DMS114 treated with DMSO at 0.1 percent for 48 hours (cell line): ENCODE measurements around the gene SSX4B.
"Not testable (repeated sequence)": the region's sequence is repeated elsewhere in the genome, so short reads cannot be mapped to it uniquely, and the experiment has no call there.

Source experiments
- DNase-seq: peaks from one replicate; lab custom pipeline; 2025; ENCODE audit not compliant: unreplicated experiment; lab: John Stamatoyannopoulos, UW

SSX4B gene, protein sequence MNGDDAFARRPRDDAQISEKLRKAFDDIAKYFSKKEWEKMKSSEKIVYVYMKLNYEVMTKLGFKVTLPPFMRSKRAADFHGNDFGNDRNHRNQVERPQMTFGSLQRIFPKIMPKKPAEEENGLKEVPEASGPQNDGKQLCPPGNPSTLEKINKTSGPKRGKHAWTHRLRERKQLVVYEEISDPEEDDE

GRCh38 chrX:48411860-48412259 is at the start of gene SSX4B:
Gene SSX4B, minus strand, starts transcription at chrX:48411960. Its CDS starts 588 bp downstream, at chrX:48411372.
- DNase-seq, result not testable (repeated sequence)

DNA sequence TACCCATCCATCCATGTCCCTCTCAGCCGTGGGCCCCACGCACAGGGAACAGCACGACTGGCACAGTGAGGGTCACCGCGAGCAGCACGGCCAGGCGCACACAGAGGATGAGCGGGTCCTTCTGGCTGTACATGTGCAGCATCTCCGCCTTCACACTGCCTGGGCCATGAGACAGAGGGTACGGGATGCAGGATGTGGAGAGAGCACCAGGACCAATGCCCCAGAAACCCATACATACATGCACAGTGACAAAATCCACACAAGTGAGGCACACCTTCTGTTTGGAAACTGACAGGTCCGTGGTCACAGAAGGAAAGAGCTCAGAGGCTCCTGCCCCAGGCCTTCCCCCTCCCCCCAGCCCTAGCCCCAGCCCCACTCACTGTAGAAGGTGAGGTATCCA is 48.8 kb upstream of the SSX4B start:
- DNase-seq, result no peak

- no peak for DNase-seq
These were observed 48.3 kb upstream of the SSX4B start for GRCh38 chrX:48460031-48460430.

GRCh38 chrX:48459483-48459882 is 47.7 kb upstream of the SSX4B start:
- no peak for DNase-seq

GRCh38 chrX:48458711-48459110 is 47.0 kb upstream of the SSX4B start:
- no peak for DNase-seq

DNA sequence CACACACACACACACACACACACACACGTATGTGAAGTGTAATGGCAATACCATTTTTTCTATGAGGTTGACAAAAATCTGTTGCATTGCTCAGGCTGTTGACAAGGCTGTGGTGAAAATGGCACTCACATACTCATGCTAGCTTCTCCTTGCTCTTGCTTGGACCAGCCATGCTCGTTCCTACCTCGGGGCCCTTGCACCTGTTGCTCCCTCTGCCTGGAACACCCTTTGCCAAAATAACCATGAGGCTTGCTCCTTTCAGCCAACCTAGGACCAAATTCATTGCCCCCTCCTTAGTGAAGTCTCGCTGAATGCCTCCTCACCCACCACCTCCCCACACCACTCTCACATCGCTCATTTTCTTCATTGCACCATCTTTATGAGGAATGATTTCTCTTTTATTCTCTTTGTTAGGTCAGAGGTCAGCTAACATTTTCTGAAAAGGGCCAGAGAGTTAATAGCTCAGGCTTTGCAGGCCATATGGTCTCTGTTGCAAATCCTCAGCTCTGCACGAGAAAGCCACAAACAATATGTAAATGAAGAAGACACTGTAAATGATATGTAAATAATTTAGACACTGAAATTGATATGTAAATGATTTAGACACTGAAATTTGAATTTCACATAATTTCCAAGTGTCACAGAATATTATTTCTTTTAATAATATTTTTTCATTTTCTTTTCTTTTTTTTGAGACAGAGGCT is 45.0 kb upstream of the SSX4B start:
- DNase-seq, result no peak

- no peak for DNase-seq
These were observed 39.9 kb upstream of the SSX4B start for GRCh38 chrX:48451708-48452107.

- no peak for DNase-seq
These were observed 38.3 kb upstream of the SSX4B start for GRCh38 chrX:48450076-48450475.

DNA sequence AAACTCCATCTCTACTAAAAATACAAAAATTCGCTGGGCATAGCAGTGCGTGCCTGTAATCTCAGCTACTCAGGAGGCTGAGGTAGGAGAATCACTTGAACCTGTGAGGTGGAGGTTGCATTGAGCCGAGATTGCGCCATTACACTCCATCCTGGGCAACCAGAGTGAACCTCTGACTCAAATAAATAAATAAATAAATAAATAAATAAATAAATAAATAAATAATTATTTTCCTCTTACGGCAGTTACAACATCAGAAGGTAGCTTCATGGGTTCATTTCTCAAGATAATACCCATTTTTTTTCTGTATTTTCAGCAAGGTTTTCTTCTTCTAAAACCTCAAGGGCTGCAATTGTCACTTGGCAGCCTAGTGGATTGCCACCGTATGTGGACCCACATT is 35.4 kb upstream of the SSX4B start:
- DNase-seq, result not testable (repeated sequence)

DNA sequence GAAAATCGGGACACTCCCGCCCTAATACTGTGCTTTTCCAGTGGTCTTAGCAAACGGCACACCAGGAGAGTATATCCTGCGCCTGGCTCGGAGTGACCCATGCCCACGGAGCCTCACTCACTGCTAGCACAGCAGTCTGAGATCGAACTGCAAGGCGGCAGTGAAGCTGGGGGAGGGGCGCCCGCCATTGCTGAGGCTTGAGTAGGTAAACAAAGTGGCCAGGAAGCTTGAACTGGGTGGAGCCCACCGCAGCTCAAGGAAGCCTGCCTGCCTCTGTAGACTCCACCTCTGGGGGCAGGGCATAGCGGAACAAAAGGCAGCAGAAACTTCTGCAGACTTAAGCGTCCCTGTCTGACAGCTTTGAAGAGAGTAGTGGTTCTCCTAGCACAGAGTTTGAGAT is 22.0 kb upstream of the SSX4B start:
- DNase-seq, result not testable (repeated sequence)

DNA sequence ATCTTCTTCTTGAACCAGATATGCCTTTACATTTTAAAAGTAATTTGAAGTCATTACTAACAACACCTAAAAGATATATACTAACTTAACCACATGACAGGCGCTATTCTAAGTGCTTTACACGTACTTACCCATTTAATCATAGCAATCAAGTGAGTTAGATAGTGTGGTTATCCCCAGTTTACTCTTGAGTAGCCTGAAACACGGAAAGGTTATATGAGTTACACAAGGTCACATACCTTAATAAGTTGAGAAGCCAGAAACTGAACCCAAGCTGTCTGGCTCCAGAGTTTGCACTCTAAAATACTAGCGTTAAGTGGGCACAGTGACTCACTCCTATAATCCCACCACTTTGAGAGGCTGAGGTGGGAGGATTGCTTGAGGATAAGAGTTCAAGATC is 18.4 kb upstream of the SSX4B start:
- DNase-seq, result not testable (repeated sequence)

DNA sequence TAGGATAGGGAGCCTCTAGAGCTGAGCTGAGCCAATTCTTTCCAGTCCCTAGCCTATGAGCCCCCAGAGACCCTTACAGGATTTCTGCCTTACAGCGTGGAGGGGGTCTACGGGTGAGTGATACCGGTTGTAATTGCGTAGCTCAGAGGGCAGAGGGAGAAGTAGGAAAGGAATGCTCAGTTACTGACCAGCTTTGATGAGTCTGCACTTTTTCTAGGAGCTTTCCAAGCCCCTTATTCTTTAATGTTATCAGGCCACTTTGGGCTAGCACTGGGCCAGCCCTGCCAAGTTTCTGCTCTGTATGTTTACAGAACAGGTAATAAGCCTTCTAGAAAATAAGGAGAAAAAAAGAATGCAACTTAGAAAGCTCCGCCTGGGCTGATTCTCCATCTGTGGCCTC is 17.8 kb upstream of the SSX4B start:
- DNase-seq, result not testable (repeated sequence)

- DNase-seq, result not testable (repeated sequence)
These were observed 15.4 kb upstream of the SSX4B start for GRCh38 chrX:48427027-48427716.

DNA sequence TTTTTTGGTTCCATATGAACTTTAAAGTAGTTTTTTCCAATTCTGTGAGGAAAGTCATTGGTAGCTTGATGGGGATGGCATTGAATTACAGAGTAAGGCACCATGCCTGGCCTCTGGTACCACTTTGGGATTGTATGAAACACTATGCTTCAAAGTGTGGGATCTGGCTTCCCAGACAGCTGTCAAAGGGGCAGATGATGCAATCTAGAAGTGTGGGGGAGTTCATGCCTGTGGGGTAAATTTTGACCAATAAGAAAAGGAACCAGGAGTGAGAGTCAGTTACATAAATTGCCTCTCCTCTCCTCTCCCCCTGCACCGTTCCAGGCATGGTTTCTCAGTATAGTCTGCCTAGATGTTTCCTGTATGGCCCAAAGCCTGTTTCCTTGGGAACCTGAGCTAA is 13.9 kb downstream of the SSX4B start:
- not testable (repeated sequence) for DNase-seq

GRCh38 chrX:48396931-48397330 is 14.8 kb downstream of the SSX4B start:
- DNase-seq, result not testable (repeated sequence)

DNA sequence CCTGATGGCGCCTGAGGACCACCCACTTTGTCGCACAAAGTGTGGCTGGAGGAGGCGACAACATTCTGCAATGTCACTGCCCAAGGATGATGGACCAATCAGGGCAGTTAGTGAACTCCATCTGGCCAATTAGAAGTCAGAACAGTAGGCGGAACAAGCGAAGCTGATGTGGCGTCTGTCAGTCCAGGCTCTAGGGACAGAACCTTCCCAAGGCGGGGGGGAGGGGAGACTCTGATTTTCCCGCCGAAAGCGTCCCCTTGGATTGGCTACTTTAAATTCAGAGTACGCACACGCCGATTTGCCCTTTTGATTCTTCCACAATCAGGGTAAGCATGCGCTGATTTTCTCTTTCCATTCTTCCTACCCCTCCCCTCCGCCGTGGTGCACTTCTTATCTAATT is 28.5 kb downstream of the SSX4B start, which contains the start of gene SSX4:
Gene SSX4 (plus strand): TSS at position 301 of the 400 bp plus-strand sequence. CDS start 515 bp downstream, outside the sequence.
- not testable (repeated sequence) for DNase-seq

GRCh38 chrX:48370408-48370807 is 41.4 kb downstream of the SSX4B start:
- not testable (repeated sequence) for DNase-seq

- not testable (repeated sequence) for DNase-seq
These were observed 43.9 kb downstream of the SSX4B start for GRCh38 chrX:48367717-48368408.

- DNase-seq, result not testable (repeated sequence)
These were observed 52.5 kb downstream of the SSX4B start for GRCh38 chrX:48359281-48359680.

DNA sequence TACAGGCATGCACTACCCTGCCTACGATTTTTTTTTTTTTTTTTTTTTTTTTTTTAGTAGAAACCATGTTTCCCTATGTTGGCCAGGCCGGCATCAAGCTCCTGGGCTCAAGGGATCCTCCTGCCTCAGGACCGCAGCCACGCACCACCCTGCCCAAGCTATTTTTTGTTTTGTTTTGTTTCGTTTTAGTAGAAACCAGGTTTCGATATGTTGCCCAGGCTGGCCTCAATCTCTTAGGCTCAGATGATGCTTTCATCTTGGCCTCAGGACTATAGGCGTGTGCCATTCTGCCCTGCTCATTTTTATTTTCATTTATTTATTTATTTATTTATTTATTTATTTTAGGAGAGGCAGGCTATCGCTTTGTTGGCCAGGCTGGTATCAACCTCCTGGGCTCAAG is 54.1 kb downstream of the SSX4B start:
- no peak for DNase-seq
